LNCaP clone FGC (cell line): ENCODE data around the gene SMURF2.
"Not testable (repeated sequence)": the region's sequence is repeated elsewhere in the genome, so short reads cannot be mapped to it uniquely, and the experiment has no call there.

Source experiments
- DNase-seq: peaks from one replicate; pipeline ENCODE4 v3.0.0-alpha.2; 2011; ENCODE audit warnings: low read depth
- H3K4me3 ChIP-seq: 2 replicates; pipeline ENCODE4 v1.5.1; 2011; ENCODE audit warnings: mild to moderate bottlenecking, low read depth, low read length, control low read depth
- CTCF ChIP-seq: IDR thresholded peaks from 2 replicates; pipeline ENCODE4 v1.5.1; 2012; ENCODE audit warnings: mild to moderate bottlenecking; ENCODE audit not compliant: control insufficient read depth, insufficient read depth; ENCODE audit errors: extremely low read depth

Gene SMURF2

GRCh38 chr17:64583038-64583437, 79.1 kb downstream of the SMURF2 start:
- no peak for TF ChIP-seq CTCF
- no peak for DNase-seq
- H3K4me3 ChIP-seq: no peak overlapping the region

- no peak for DNase-seq
Observed at GRCh38 chr17:64580384-64581315, 81.5 kb downstream of the SMURF2 start.

GRCh38 chr17:64579917-64580316, 82.2 kb downstream of the SMURF2 start:
- 0 out of 2 replicates have a peak, but pooled peaks have one; percentile 5 for TF ChIP-seq CTCF
- no peak overlapping the region for H3K4me3 ChIP-seq
- peak; percentile 30 for DNase-seq

More at GRCh38 chr17:64580384-64581315, 81.5 kb downstream of the SMURF2 start:
- no peak for TF ChIP-seq CTCF
- no peak overlapping the region for H3K4me3 ChIP-seq

- DNase-seq, H3K4me3 ChIP-seq: not testable (repeated sequence)
Observed at GRCh38 chr17:64577025-64577424, 85.1 kb downstream of the SMURF2 start.

- DNase-seq: no peak
- no peak for TF ChIP-seq CTCF
- H3K4me3 ChIP-seq: no peak overlapping the region
Observed at GRCh38 chr17:64575431-64575830, 86.7 kb downstream of the SMURF2 start.

- DNase-seq: no peak
- no peak for TF ChIP-seq CTCF
- H3K4me3 ChIP-seq: no peak overlapping the region
Observed at GRCh38 chr17:64574646-64575045, 87.5 kb downstream of the SMURF2 start.

GRCh38 chr17:64573214-64573613, 88.9 kb downstream of the SMURF2 start:
- DNase-seq: no peak
- no peak for TF ChIP-seq CTCF
- no peak overlapping the region for H3K4me3 ChIP-seq
